K562 (cell line): Measurements from ENCODE around the gene SLC4A2. TPM values are rescaled to one million over a fixed set of nuclear protein-coding genes. Genes with fewer than 3 reads are reported as not detected.

Experiments
- AFF1 ChIP-seq, 2 experiments: fragments of 450-650 bp; IDR thresholded peaks; 2 replicates each; pipeline ENCODE4 v1.6.1; 2018; ENCODE audit warnings: mild to moderate bottlenecking in 2 of 2, low read depth in 1 of 2; ENCODE audit not compliant: partially characterized antibody in 2 of 2
- DNMT1 ChIP-seq: fragments of 450-650 bp; IDR thresholded peaks from 2 replicates; pipeline ENCODE4 v1.6.1; 2016; ENCODE audit warnings: antibody characterized with exemption, mild to moderate bottlenecking
- FOXM1 ChIP-seq, 2 experiments: fragments of 450-650 bp in 1 of 2; sonication (generic) in 1 of 2; formaldehyde crosslinking in 1 of 2; IDR thresholded peaks; 2 replicates each; pipeline versions ENCODE4 v1.6.1 to v1.9.0; 2017 to 2022; ENCODE audit warnings: low read depth in 2 of 2, mild to moderate bottlenecking in 2 of 2, missing genetic modification reagents in 1 of 2, moderate library complexity in 1 of 2
- GATAD2A ChIP-seq: fragments of 450-650 bp; IDR thresholded peaks from 2 replicates; pipeline ENCODE4 v1.6.1; 2017
- ILK ChIP-seq: fragments of 450-650 bp; IDR thresholded peaks from 2 replicates; pipeline ENCODE4 v1.6.1; 2016; ENCODE audit warnings: missing genetic modification characterization, low read depth, mild to moderate bottlenecking, missing compliant biosample characterization, moderate library complexity, borderline replicate concordance
- JUNB ChIP-seq: fragments of 450-650 bp; formaldehyde crosslinking; conservative IDR thresholded peaks from 2 replicates; pipeline ENCODE4 v1.4.0; 2020; ENCODE audit warnings: mild to moderate bottlenecking
- MAFK ChIP-seq: IDR thresholded peaks from 2 replicates; pipeline ENCODE4 v1.6.1; 2011; ENCODE audit warnings: low read length, improper control_type of control experiment
- MCM3 ChIP-seq: fragments of 450-650 bp; IDR thresholded peaks from 2 replicates; pipeline ENCODE4 v1.6.1; 2016
- MCM7 ChIP-seq, 2 experiments: fragments of 450-650 bp; IDR thresholded peaks; 2 replicates each; pipeline ENCODE4 v1.6.1; 2016 to 2018
- MIER1 ChIP-seq: fragments of 450-650 bp; IDR thresholded peaks from 2 replicates; pipeline ENCODE4 v1.6.1; 2016; ENCODE audit warnings: antibody characterized with exemption, mild to moderate bottlenecking, low read depth
- MXI1 ChIP-seq: IDR thresholded peaks from 2 replicates; pipeline ENCODE4 v1.6.1; 2011; ENCODE audit warnings: low read depth, mild to moderate bottlenecking, improper control_type of control experiment, low read length
- NCOR1 ChIP-seq: fragments of 450-650 bp; IDR thresholded peaks from 2 replicates; pipeline ENCODE4 v1.6.1; 2016; ENCODE audit warnings: mild to moderate bottlenecking, moderate library complexity
- NFYB ChIP-seq: IDR thresholded peaks from 2 replicates; pipeline ENCODE4 v1.6.1; 2011; ENCODE audit warnings: mild to moderate bottlenecking, moderate library complexity; ENCODE audit not compliant: insufficient read length; ENCODE audit errors: extremely low read depth
- NR2C2 ChIP-seq, 2 experiments: fragments of 200-800 bp in 1 of 2; sonication (Bioruptor generic) in 1 of 2; sonication (generic) in 1 of 2; formaldehyde crosslinking in 1 of 2; IDR thresholded peaks; 2 replicates each; pipeline versions ENCODE4 v1.6.1 to v1.8.0; 2016 to 2022; ENCODE audit warnings: mild to moderate bottlenecking in 1 of 2, missing compliant biosample characterization in 1 of 2, missing genetic modification characterization in 1 of 2, missing genetic modification reagents in 1 of 2
- NR4A1 ChIP-seq, 2 experiments: fragments of 250-450 bp in 1 of 2; fragments of 450-650 bp in 1 of 2; sonication (Bioruptor Pico) in 1 of 2; IDR thresholded peaks; 2 replicates each; pipeline versions ENCODE4 v1.4.0 to v1.6.1; 2016 to 2020; ENCODE audit warnings: mild to moderate bottlenecking in 2 of 2, missing compliant biosample characterization in 1 of 2, missing genetic modification characterization in 1 of 2, moderate library complexity in 1 of 2
- PHB ChIP-seq: fragments of 250-450 bp; sonication (Bioruptor Pico); IDR thresholded peaks from 2 replicates; pipeline ENCODE4 v1.5.0; 2021
- PHTF2 ChIP-seq: fragments of 250-450 bp; sonication (Bioruptor Pico); IDR thresholded peaks from 2 replicates; pipeline ENCODE4 v1.5.0; 2021; ENCODE audit warnings: mild to moderate bottlenecking
- POLR3G ChIP-seq: IDR thresholded peaks from 2 replicates; pipeline ENCODE4 v1.6.1; 2011; ENCODE audit not compliant: insufficient read length, insufficient replicate concordance; ENCODE audit errors: extremely low read depth
- POU5F1 ChIP-seq: fragments of 150-350 bp; IDR thresholded peaks from 2 replicates; pipeline ENCODE4 v1.6.1; 2014; ENCODE audit warnings: borderline replicate concordance, low read length, low read depth, mild to moderate bottlenecking; ENCODE audit not compliant: partially characterized antibody
- SMC3 ChIP-seq: conservative IDR thresholded peaks from 2 replicates; pipeline ENCODE4 v1.6.1; 2011; ENCODE audit warnings: low read depth, low read length, improper control_type of control experiment; ENCODE audit not compliant: insufficient read depth
- SRSF1 ChIP-seq: fragments of 200-400 bp; formaldehyde crosslinking; IDR thresholded peaks from 2 replicates; pipeline ENCODE4 v1.6.1; 2017; ENCODE audit warnings: mild to moderate bottlenecking, low read depth, low read length, moderate library complexity
- TCFL5 ChIP-seq: fragments of 250-450 bp; sonication (Bioruptor Pico); conservative IDR thresholded peaks from 2 replicates; pipeline ENCODE4 v1.6.1; 2021; ENCODE audit warnings: mild to moderate bottlenecking, moderate library complexity, matching md5 sums
- ZNF124 ChIP-seq: sonication (generic); formaldehyde crosslinking; IDR thresholded peaks from 2 replicates; pipeline ENCODE4 v1.8.1; 2022; ENCODE audit warnings: missing genetic modification reagents
- ZNF217 ChIP-seq: sonication (generic); formaldehyde crosslinking; IDR thresholded peaks from 2 replicates; pipeline ENCODE4 v1.8.0; 2022; ENCODE audit warnings: mild to moderate bottlenecking, missing genetic modification reagents
- ZNF274 ChIP-seq: IDR thresholded peaks from 2 replicates; pipeline ENCODE4 v1.6.1; 2011; ENCODE audit warnings: low read depth, mild to moderate bottlenecking, low read length, moderate library complexity, borderline replicate concordance
- polyA plus RNA-seq, 8 experiments: library from polyadenylated mRNA; depleted of rRNA in 4 of 8; stranded (reverse) in 5 of 8; unstranded in 3 of 8; fragments of >200 nt; fragmentation: Nextera tagmentation in 2 of 8; fragmentation: Illumina TruSeq in 1 of 8; extraction: Ambion mirVana in 2 of 8; extraction: Trizol in 1 of 8; gene quantifications; 2 replicates each; pipeline versions ENCODE4 v1.2.1 to v1.2.3, GENCODE V29; 2011 to 2014; ENCODE audit warnings: inconsistent platforms in 1 of 8, missing spikeins in 1 of 8
- total RNA-seq, 7 experiments: library from RNA; depleted of rRNA in 6 of 7; stranded (reverse); fragments of >200 nt in 6 of 7; fragmentation: Illumina TruSeq in 2 of 7; extraction: Trizol in 2 of 7; gene quantifications; 2 replicates each; pipeline versions ENCODE4 v1.2.1 to v1.2.3, GENCODE V29; 2011 to 2021; ENCODE audit warnings: low replicate concordance in 1 of 7

SLC4A2 gene
- total and polyA plus RNA-seq, 9 of the 15 experiments (the other 6 are each of a cell fraction or from before 2014, with no cell fraction given), result 11.4 to 375 (median 130) TPM

- TF ChIP-seq JUNB (CRISPR knock-in tag), result 0 out of 2 replicates have a peak, but pooled peaks have one; percentile 24
- TF ChIP-seq NFYB, result no peak
- no peak for TF ChIP-seq SRSF1
- TF ChIP-seq ILK, result no peak
- peak; percentile 73 for TF ChIP-seq GATAD2A
- TF ChIP-seq MXI1, result 0 out of 2 replicates have a peak, but pooled peaks have one; percentile 21
- peak in 1 of 2 experiments; percentile 100 for TF ChIP-seq AFF1 (IDR thresholded peaks at IDR 0.05; ENCODE audit: low read depth in 1 of 2, partially characterized antibody in 2 of 2)
- TF ChIP-seq TCFL5 (CRISPR knock-in tag), result no peak
- peak; percentile 66 for TF ChIP-seq POU5F1
- no peak for TF ChIP-seq PHTF2
- TF ChIP-seq MIER1, result no peak
- no peak for TF ChIP-seq ZNF217 (CRISPR knock-in tag)
- peak; percentile 76; the same call in 1 of the 2 replicates for TF ChIP-seq NR2C2 (CRISPR knock-in tag; IDR thresholded peaks at IDR 0.05)
- TF ChIP-seq NR2C2 (tag; IDR thresholded peaks at IDR 0.05), result peak; percentile 93
- TF ChIP-seq MCM3, result no peak
- no peak for TF ChIP-seq FOXM1 (IDR thresholded peaks at IDR 0.05; ENCODE audit: low read depth)
- 0 out of 2 replicates have a peak, but pooled peaks have one; percentile 70 for TF ChIP-seq FOXM1 (CRISPR knock-in tag; IDR thresholded peaks at IDR 0.05; ENCODE audit: low read depth)
- no peak for TF ChIP-seq NCOR1
- peak; percentile 19; the same call in 1 of the 2 replicates for TF ChIP-seq MAFK
- TF ChIP-seq ZNF274, result no peak
- no peak for TF ChIP-seq ZNF124
- no peak for TF ChIP-seq DNMT1
- TF ChIP-seq NR4A1 (CRISPR knock-in tag; IDR thresholded peaks at IDR 0.05), result peak; percentile 88; the same call in 1 of the 2 replicates
- TF ChIP-seq NR4A1 (tag; IDR thresholded peaks at IDR 0.05), result 0 out of 2 replicates have a peak, but pooled peaks have one; percentile 54
- no peak for TF ChIP-seq POLR3G
- TF ChIP-seq PHB (CRISPR knock-in tag), result 0 out of 2 replicates have a peak, but pooled peaks have one; percentile 29
- TF ChIP-seq SMC3, result no peak
- no peak for TF ChIP-seq MCM7 (IDR thresholded peaks at IDR 0.05)
These were observed 1.2 kb upstream of the SLC4A2 start (continued) for GRCh38 chr7:151057989-151058780.
